HG03558 (cell line): ENCODE data around the gene ZNF3.

Experiments
- ATAC-seq: cut with Tn5 transposase; IDR thresholded peaks from one replicate; pipeline ENCODE4 v1.9.1; 2021; ENCODE audit warnings: moderate number of reproducible peaks; ENCODE audit not compliant: unreplicated experiment; ENCODE audit errors: extremely low read depth

The ZNF3 gene

DNA sequence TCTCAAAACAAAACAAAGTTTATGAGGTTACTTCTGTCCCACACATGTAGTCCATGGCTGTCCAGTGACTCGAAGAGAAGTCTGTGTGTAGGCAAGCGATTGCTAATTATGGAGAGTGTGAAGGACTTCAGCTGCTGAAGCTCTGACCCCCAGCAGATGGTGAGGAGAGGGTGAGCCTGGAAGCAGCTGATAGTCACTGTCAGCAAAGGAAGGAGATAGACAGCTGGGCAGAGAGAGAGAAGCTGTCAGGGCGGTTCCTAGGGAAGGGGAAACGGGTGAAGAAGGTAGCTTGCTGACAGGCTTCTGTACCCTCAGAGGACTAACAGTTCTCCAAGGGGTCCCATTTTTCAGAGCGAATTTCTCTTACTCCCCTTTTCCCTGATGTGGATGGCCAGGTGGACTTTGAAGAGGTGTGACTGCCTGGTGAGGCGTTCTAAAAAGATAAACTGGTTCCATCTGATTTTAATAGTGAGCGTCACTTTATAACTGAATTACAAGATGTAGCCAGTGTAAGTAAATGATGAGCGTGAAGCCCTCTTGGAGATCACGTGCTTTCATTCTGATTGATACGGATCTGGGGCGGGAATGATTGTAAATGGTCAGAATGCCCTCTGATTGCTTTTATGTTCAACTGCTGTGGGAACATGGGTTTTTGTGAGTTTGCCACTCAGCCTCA, 19.9 kb downstream of the ZNF3 start:
- no peak for ATAC-seq

GRCh38 chr7:100059251-100059739, 22.2 kb downstream of the ZNF3 start:
- ATAC-seq = no peak

- ATAC-seq = no peak
Measured at GRCh38 chr7:100057006-100057405, 24.5 kb downstream of the ZNF3 start.

- ATAC-seq = no peak
Measured at GRCh38 chr7:100053215-100053614, 28.3 kb downstream of the ZNF3 start.

- ATAC-seq = no peak
Measured at GRCh38 chr7:100051611-100052010, 29.9 kb downstream of the ZNF3 start.

- peak; percentile 51 for ATAC-seq
Measured at GRCh38 chr7:100049441-100050291, 31.9 kb downstream of the ZNF3 start, which contains the start of gene ZSCAN21. Gene ZSCAN21 (plus strand): TSS chr7:100049774. CDS start chr7:100057007, 7,233 bp downstream.

DNA sequence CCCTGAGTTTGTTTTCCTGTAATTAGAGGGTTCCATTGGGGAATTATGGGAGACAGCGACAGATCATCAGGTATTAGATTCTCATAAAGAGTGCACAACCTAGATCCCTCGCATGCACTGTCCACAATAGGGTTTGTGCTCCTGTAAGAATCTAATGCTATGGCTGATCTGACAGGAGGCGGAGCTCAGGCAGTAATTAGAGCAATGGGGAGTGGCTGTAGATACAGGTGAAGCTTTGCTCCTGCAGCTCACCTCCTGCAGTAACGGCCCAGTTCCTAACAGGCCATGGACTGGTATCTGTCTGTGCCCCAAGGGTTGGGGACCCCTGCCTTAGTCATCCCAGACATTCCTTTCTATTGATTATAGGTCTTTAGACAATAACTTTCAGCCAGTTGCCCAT, 32.8 kb downstream of the ZNF3 start:
- no peak for ATAC-seq

DNA sequence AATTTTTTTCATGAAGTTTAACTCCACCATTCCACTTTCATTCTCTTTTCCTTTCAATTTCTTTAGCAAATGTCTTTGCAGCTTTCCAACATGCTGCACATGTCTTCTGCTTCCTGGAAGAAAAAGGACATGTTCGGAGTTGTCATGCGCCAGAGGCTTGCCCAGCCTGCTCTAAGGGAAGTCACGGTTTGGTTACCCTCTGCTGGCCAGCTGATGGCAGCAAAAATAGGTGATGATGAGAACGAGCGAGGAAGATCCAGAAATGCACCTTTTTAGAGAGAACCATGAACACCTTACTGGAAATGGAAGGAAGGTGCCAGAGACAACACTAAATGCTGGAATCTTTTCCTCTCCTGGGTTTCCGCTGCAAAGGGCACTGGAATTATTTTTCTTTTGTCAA, 36.8 kb downstream of the ZNF3 start:
- ATAC-seq = no peak

DNA sequence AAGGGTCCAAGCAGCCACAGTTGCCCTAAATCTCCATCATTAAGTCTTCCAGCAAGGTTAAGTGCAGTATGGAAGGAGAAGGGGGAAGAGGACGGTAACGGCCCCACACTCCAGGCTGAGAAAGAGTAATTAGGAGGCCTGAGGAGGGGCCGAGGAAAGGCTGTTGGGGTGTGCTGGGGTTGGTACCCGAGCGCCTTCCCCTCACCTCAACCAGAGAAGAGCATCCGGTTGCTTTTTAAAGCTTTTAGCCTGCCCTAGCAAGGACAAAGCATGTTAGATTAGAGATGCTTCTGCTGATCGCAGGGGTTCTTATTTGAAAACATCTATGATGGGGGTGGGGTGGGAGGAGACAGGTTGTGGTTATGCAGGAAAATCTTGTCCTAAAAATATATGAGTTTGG, 40.9 kb downstream of the ZNF3 start:
- no peak for ATAC-seq

- no peak for ATAC-seq
Measured at GRCh38 chr7:100038326-100038725, 43.2 kb downstream of the ZNF3 start.

- ATAC-seq = no peak
Measured at GRCh38 chr7:100035876-100036275, 45.6 kb downstream of the ZNF3 start.

GRCh38 chr7:100034871-100035510, 46.5 kb downstream of the ZNF3 start:
- ATAC-seq = no peak

DNA sequence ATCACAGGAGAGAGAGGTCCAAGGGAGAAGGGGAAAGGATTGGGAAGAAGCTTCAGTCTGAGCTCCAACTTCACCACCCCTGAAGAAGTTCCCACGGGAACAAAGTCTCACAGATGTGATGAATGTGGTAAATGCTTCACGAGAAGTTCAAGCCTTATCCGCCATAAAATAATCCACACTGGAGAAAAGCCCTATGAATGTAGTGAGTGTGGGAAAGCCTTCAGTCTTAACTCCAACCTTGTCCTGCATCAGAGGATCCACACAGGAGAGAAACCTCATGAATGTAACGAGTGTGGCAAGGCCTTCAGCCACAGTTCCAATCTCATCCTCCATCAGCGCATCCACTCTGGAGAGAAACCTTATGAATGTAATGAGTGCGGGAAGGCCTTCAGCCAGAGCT, 48.0 kb downstream of the ZNF3 start:
- no peak for ATAC-seq

DNA sequence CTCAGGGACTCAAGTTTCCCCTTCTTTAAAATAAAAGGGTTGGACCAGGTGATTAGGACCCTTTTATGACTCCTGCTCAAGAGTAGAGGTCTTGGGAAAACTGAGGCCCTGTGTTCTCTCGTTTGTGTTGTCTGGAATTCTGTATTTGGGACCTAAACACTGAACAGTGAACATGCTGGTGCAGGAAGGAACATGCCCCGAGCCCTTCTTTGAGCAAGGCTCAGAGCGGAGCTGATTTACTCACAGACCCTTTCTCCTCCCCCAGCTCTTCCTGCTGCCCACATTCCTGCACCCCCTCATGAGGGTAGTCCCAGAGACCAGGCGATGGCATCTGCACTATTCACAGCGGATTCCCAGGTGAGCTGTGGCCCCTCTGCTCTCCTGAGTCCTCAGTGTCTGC, 51.9 kb downstream of the ZNF3 start:
- no peak for ATAC-seq

- no peak for ATAC-seq
Measured at GRCh38 chr7:100027197-100027596, 54.3 kb downstream of the ZNF3 start.

GRCh38 chr7:100024020-100024619, 57.4 kb downstream of the ZNF3 start:
- ATAC-seq = no peak

DNA sequence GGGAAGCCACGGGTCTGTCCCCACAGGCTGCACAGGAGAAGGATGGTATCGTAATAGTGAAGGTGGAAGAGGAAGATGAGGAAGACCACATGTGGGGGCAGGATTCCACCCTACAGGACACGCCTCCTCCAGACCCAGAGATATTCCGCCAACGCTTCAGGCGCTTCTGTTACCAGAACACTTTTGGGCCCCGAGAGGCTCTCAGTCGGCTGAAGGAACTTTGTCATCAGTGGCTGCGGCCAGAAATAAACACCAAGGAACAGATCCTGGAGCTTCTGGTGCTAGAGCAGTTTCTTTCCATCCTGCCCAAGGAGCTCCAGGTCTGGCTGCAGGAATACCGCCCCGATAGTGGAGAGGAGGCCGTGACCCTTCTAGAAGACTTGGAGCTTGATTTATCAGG, 58.0 kb downstream of the ZNF3 start:
- ATAC-seq = no peak

- no peak for ATAC-seq
Measured at GRCh38 chr7:100022621-100023020, 58.9 kb downstream of the ZNF3 start.

- no peak for ATAC-seq
Measured at GRCh38 chr7:100021297-100021696, 60.2 kb downstream of the ZNF3 start.
